Fibroblast of skin of abdomen (primary cell): ENCODE results near the gene CEP63.

ENCODE experiments used
- DNase-seq: peaks from one replicate; pipeline ENCODE4 v3.0.0-alpha.2; 2013

Gene CEP63

GRCh38 chr3:134609821-134610431 is 124.1 kb downstream of the CEP63 start:
- no peak for DNase-seq

- DNase-seq: no peak
Observed at GRCh38 chr3:134610432-134611385, 124.9 kb downstream of the CEP63 start.

- DNase-seq: no peak
Observed at GRCh38 chr3:134611516-134611915, 125.7 kb downstream of the CEP63 start.

- DNase-seq: no peak
Observed at GRCh38 chr3:134613006-134613520, 127.2 kb downstream of the CEP63 start.

- DNase-seq: no peak
Observed at GRCh38 chr3:134614955-134615354, 129.1 kb downstream of the CEP63 start.

- no peak for DNase-seq
Observed at GRCh38 chr3:134615743-134616142, 129.9 kb downstream of the CEP63 start.

- DNase-seq: no peak
Observed at GRCh38 chr3:134617608-134618477, 132.0 kb downstream of the CEP63 start.

- no peak for DNase-seq
Observed at GRCh38 chr3:134618478-134619300, 132.8 kb downstream of the CEP63 start.

- DNase-seq: no peak
Observed at GRCh38 chr3:134619301-134619615, 133.4 kb downstream of the CEP63 start.

GRCh38 chr3:134619884-134620445 is 134.1 kb downstream of the CEP63 start:
- no peak for DNase-seq

GRCh38 chr3:134620476-134621115 is 134.7 kb downstream of the CEP63 start:
- DNase-seq: no peak

- DNase-seq: no peak
Observed at GRCh38 chr3:134621854-134622253, 136.0 kb downstream of the CEP63 start.

GRCh38 chr3:134622806-134623365 is 137.0 kb downstream of the CEP63 start:
- DNase-seq: no peak

- no peak for DNase-seq
Observed at GRCh38 chr3:134623615-134624245, 137.9 kb downstream of the CEP63 start.
